Stimulated activated CD4-positive, alpha-beta T cell treated with anti-CD3 and anti-CD28 coated beads, Interleukin-1b, Interleukin-23, amount 100 ng/mL, for 24 hours (primary cell): ENCODE data around the gene ARAP1.
"Not testable (repeated sequence)": the region's sequence is repeated elsewhere in the genome, so short reads cannot be mapped to it uniquely, and the experiment has no call there.

Source experiments
- DNase-seq, 4 experiments: peaks; one replicate each; pipeline ENCODE4 v3.0.0-alpha.2; 2020; ENCODE audit warnings: low read depth in 4 of 4, low spot score in 1 of 4

The ARAP1 gene

DNA sequence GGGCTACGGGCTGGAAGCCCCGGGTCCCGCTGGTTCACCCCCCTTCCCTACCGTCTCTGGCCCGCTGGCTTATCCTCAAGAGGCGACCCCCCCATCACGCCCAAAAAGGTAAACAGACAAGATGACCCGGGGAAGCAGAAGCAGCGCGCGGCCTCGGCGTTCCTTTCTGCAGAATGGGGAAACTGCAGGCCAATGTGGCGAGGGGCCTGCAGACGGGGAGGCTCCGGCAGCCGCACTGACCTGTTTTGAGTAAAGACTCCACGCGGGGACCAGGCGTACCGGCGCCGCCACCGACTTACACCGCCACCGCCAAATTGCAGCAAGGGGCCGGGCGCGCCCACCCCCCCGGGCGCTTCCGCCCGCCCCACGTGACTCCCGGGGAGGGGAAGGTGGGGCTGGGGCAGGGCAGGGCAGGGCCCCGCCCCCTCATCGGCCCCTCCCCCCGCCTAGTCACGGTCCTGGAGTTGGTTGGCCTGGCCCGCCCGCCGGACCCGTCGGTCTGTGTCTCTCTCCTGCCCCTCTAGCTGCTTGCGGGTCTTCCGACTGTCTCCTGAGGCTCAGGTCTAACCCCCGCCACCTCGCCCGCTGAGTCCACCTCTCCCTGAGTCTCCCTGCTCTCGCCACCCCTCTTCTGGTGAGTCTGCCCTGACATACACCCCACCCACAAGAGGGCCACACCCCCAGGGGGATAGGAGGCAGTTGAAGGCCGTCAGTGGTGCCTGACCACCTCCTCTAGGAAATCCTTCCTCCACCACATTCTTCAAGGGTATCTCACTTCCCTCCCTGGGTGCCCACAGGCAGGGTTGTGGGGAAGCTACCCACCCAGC, at the start of gene ARAP1:
Gene ARAP1, minus strand, starts transcription at position 321 of the 827 bp plus-strand sequence. CDS start 25,280 bp downstream, outside the sequence.
- DNase-seq, result peak; percentile 40 to 67 (median 48)

DNA sequence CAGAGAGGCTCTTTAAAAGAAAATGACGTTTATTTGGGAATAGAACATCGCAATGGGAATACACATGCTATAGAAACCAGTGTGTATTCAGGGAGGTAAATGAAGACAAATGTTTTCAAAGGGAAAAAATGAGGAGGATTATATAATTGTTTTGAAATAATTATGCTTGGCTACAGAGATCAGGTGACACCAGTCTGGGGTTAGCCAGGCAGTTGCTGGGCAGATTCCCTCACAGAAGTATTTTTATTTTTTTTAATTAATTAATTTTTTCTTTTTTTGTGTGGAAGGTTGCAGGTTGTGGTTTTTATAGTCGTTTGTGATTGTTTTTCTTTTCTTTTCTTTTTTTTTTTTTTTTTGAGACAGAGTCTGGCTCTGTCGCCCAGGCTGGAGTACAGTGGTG, 47.2 kb upstream of the ARAP1 start:
- DNase-seq, result no peak

DNA sequence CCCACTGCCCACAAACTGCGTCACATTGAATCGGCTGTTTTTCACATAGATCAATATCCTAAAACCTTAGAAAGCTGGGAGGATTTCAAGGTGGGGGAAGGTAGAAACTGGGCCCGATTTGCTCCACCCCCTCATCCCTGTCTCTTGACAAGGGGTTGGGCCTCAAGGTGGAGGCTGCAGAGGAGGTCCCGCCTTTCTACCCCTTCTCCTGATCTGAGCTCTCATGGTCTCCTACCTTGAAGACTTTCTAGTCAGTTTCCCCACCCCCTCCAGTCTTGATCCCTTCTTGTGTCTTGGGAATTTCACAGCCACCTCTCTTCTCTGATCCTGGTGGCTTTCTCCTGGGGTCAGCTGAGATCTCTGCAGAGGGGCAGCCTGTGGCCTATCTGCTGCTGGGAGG, 46.2 kb upstream of the ARAP1 start:
- DNase-seq, result no peak

DNA sequence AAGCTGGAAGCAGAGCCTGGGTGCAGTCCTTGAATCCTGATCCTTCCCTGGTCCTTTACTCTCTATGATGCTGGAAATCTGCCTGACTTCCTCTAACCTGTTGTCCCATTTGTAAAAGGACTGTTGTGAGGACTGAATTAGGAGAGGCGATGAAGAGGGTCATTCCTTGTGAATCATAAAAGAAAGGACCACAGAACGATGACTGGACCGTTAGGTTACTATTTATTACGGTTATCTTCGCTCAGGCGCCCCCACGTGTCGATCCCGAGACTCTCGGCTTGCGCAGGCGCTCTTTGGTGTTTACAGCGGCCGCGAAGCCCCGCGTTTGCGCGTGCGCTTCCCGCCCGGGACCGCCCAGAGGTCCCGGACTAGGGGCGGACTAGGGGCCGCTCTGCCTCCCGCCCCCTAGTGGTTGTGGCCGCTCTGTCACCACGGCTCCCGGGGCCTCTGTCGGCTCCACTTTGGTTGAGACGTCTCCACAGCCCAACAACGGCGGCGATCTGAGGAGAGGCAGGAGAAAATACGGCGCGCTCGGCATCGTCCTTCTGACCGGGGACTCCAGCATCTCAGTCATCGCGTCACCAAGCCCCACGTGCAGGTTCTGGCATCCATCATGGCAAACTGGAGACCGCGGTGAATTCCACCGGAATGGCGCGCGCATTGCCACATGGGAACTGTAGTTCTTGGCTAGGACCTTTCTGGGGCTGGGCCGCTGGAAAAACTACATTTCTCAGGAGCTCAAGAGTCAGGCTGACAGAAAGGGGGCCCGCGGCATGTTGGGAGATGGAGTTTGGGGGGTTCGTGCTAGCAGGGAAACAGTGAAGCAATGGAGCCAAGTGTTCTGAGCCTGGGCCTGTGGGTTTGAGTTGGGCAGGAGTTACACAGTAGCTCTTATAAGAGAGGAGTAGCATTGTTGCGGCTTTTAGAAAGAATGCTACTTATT, 41.5 kb upstream of the ARAP1 start, which contains the start of gene STARD10:
Gene STARD10, minus strand, starts transcription at position 623 of the 943 bp plus-strand sequence. CDS start 12,866 bp downstream, outside the sequence.
- DNase-seq, result peak; percentile 87 to 94 (median 90)

DNA sequence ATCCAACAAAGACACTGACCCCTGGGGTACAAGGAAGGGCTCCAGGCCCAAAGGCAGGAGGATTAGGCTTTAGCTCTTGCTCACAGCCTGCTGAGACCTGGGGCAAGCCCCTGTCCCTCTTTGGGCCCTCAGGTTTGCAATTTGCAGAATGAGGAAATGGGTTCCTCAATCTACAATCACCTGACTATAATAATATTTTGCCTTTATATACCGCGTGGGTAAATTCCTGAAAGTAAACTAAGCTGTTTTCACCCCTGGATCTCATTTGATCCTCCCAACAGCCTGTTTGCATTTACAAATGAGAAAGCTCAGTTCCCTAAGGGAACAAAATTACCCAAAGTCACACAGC, 40.8 kb upstream of the ARAP1 start:
- no peak for DNase-seq

DNA sequence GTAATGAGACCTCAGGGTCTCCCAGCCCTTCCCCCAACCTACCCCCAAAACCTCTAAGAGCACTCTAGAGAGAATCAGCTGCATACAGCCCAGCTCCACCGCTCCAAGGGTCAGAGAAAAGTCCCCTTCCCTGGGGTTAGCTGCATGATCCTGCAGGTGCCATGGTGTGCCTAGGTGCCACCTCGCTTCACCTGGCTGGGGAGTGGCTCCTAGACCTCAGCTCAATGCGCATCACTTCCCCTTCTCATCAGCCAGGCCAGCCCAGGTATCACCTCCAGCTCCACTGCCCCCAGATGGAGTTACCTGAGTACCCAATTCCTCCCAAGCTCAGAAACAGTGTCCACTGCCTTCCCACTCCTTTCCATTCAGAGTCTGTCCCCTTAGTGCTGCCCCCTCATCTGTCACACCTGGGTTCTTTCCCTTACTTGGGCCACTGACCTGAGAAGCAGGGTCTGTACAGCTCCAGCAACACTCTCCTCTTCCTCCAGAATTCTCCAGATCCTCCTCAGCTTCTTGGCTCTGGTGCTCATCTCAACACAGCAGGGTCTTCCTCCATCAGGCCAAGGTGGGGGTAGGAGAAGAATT, 40.3 kb upstream of the ARAP1 start:
- DNase-seq, result no peak

DNA sequence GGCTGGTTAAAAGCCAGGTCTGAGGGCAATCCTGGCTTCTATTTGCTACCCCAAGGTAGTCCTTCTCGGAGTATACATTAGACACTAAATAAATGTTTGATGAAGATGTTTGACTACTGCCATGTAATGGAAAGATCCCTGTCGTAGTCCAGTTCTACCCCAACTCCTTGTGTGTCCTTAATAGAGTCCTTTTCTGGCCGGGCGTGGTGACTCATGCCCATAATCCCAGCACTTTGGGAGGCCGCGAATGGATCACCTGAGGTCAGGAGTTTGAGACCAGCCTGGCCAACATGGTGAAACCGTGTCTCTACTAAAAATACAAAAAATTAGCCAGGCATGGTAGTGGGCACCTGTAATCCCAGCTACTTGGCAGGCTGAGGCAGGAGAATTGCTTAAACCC, 39.0 kb upstream of the ARAP1 start:
- not testable (repeated sequence) for DNase-seq

DNA sequence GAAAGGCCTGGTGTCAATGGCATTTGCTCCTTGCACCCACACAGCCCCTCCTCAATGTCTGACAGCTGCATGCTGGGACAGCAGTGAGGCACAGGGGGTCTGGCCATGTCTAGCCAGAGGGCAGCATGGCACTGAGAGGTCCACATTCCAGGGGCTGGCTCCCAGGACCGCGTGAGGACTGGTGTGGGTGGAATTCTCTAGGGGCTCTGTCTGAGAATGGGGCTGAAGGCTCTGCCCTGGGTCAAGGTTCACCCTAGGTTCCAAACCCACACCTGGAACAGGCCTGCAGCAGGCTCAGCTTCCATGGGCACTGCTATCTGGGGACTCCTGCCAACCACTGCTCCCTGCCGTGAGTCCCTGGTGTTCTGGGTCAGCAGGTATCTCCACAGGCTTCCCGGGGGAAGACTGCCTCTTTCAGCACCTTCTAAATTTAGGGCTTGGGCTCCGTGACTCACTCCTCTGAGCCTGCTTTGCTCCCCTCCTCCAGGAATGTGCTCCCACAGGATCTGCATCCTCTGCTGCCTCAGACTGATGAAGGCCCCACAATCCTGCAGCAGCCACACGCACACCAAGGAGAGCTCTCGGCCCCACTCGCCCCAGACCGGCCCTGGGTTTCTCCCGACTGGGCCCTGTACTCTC, 37.4 kb upstream of the ARAP1 start:
- DNase-seq, result no peak

DNA sequence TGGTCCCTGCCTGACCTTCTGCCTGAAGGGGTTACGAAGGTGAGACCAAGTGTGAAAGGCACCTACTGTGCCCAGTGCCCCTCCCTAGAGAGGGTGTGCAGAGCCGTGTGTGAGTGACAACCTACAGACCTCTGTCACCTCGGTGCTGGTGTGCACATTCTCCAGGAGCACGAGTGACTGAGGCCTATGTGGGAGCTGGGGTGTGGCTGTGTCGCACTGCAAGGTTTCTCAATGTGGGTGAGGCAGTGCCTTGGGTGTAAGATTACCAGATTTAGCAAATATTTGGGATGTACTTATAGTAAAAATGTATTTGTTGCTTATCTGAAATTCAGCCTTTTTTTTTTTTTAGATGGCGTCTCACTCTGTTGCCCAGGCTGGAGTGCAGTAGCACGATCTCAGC, 36.0 kb upstream of the ARAP1 start:
- DNase-seq, result no peak

DNA sequence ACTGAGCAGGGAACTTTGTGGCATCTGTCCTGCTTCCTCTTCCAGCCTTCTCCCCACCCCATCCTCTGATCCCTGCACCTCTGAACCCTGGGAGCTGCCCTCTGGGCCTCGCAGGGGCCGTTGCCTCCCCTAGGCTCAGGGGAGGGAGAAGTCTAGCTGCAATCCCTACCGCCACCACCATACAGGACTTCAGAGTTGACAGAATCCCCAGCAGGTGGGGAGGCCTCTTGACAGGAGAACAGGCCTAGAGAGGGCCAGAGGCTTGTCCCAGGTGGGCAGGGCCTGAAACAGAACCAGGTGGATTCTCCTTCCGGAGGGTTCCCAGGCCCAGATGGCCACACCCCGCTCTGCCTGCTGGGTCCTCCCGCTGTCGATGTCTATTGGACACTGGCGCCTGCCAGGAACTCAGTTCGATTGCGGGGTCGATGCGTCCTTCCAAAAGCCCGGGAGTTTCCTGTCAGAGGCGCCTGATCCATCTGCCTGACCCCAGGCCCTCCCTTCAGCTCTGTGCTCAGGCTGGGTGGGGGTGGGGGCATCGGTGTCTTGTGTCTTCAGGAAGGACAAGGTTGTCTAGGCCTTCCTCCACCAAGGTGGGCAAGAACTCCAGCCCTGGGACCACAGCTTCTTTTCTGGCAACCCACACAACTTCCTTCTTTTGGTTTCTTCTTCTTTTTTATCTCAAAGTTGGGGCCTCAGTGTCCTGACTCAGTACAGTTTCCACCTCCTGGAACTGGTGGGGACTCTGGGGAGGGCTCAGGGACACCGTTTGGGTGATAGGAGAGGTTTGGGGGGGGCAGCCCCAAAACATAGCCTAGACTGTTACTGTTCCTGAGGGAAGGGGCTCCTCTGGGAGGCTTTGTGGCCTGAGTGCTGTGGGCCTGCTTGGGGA, 35.3 kb upstream of the ARAP1 start:
- DNase-seq, result no peak

DNA sequence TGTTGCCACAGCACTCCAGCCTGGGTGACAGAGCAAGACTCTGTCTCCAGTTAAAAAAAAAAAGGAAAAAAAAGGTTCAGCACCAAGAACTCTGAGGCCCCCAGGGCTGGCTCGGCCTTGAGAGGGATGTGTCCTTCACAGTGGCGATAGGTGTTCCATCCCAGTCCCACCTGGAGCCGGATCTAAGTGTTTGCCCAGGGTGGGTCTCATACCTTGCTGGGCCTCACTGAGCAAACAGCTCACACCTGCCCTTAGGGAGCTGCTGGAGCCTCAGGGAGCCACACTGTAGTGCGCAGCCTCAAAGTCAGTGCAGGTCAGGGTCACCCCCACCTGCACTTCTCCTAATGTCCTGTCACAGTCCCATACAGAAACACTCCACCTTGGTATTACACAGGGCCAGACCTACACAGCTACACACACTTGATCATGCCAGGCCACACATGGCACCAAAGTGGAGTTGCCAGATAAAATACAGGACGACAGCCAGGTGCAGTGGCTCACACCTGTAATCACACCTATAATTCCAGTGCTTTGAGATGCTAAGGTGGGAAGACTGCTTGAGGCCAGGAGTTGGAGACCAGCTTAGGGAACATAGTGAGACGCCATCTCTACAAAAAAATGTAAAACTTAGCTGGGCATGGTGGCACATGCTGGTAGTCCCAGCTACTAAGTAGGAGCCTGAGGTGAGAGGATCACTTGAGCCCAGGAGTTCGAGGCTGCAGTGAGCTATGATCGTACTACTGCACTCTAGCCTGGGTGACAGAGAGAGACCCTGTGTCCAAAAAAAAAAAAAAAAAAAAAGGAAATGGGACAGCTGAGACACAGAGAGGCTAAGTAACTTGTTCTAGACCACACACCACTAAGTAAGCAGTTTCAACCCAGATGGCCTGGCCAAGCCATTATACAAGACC, 34.4 kb upstream of the ARAP1 start:
- DNase-seq, result no peak

DNA sequence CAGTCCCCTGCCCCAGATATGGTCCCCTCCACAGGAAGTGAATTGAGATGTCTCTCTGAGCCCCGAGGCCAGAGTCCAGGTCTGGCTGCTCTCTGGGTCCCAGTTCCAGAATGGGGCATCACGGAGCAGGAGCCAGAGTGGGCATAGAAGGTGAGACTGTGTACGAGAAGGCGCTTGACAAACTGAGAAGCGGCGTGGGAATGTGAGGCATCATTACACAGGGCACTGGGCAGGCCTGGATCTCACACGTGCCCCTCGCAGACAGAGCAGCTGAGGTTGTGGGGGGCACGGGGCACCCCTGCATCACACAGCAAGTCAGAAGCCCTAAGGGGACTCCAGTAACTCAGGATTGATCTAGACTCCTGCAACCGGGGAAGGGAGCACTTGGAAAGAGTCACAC, 32.5 kb upstream of the ARAP1 start:
- DNase-seq, result no peak

DNA sequence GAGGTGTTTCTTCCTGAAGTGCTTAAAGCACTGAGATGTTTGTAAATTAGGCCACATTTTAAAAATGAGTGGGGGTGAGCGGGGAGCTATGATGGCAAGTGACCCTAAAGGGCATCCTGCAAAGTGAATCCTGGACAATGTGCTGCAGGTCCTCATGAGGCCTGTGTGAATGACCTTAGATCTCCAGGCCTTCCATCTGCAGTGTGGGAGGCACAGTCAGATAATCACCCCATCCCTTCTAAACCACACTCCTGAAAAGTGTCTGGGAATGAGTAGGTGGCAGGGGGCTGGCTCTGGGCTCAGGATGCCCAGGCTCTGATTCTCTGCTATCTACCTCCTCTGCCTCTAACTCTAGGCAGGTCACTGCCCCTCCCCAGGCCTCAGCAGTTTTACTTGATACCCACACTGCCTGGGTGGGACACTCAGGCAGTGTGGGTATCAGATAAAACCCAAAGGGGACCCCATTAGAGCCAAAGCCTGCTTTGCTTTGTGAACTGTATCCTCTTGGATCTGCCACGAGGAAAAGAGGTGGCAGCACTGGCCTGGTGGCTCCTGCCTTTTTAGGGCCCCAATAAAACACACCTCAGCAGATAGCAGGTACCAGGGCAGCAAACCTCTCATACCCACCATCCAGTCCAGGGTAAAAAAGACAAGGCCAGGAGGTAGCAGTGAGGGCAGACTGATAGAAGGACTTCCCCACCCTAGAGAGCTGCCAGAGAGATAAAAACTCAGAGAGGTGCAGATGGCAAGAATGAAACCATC, 31.1 kb upstream of the ARAP1 start:
- no peak for DNase-seq

DNA sequence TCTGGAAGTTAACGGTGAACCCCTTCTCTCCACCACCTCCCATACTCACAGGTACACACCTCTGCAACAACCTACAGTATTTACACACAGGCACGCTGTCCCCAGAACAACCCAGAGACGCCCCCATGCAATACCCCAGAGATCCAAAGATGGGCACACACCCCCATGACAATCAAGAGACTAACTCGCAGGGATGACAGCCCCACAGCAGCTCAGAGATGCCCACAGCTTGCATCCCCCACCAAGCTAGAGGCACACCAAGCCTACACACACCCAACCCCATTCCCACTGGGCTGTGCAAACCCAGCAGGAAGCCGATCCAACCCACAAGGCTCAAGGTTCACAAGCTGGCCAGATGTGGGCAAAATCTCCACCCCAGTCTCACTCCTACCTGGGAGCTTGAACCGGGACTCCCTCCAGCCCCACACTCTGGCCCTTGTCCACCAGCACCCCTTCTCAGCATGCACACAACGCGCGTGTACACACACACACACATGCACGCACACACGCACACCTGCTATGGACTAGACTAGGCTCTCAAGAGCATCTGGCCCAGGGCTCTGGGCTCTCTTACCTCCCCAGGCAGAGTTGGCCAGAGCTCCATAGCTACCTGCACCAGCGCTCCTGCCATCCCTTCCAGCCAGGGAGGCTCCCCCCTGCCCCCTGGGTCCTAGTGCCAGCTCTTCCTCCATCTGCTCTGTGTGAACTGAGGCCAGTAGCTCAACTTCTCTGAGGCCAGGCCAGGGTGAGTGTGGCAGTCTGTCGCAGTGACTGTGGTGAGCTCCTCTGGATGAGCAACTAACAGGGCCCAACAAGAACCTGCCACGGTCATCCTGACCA, 30.1 kb upstream of the ARAP1 start:
- no peak for DNase-seq

DNA sequence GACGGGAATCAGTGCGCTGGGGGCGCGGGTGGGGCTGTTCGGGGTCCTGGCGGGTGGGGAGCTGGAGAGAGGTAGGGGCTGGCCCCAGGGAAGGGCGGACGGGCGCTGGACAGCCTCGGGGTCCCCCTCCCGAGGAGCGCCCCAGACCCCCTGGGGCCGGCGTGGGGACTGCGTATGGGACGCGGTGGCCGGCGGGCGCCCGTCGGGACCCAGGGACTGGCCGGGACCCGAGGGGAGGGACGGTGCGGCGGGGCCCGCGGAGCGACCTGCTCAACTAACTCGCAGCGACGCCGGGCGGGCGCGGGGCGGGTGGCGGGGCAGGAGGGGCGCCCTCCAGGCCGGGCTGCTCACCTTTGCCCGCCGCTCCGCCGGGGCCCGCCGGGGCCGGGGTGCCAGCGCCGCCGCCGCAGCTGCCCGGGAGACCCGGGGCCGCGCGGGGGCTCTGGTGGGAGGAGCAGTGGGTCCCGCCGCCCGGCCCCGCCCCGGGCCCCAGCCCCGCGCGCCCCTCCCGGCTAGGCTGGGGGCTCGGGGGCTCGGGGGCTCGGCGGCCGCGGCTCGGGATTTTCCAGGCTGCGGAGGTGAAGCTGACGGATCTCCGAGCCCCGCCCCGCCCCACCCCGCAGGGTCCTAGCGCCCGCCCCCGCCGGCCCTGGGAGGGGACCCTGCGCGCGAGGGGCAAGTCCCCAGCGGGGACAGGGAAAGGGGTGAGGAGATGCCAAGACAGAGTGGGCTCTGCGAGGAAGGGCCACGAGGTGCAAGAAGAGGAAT, 29.3 kb upstream of the ARAP1 start:
- DNase-seq, result peak in 2 of 4 experiments; percentile 26 to 30

DNA sequence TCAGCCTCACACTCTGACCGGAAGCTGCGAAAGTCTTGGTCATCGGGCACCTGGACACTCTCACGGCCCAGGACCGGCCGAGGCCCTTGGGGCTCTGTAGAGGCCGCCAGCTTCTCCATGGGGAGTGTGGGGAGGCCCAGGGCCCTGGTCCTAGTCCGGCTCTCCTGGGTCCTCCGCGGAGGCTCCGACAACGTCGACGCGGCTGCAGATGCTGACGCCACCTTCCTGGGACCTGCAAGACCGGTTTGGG, 28.8 kb upstream of the ARAP1 start:
- DNase-seq, result no peak
